ENCODE measurements around the gene AXL.
"Not testable (repeated sequence)": the region's sequence is repeated elsewhere in the genome, so short reads cannot be mapped to it uniquely, and the experiment has no call there.

AXL gene

DNA sequence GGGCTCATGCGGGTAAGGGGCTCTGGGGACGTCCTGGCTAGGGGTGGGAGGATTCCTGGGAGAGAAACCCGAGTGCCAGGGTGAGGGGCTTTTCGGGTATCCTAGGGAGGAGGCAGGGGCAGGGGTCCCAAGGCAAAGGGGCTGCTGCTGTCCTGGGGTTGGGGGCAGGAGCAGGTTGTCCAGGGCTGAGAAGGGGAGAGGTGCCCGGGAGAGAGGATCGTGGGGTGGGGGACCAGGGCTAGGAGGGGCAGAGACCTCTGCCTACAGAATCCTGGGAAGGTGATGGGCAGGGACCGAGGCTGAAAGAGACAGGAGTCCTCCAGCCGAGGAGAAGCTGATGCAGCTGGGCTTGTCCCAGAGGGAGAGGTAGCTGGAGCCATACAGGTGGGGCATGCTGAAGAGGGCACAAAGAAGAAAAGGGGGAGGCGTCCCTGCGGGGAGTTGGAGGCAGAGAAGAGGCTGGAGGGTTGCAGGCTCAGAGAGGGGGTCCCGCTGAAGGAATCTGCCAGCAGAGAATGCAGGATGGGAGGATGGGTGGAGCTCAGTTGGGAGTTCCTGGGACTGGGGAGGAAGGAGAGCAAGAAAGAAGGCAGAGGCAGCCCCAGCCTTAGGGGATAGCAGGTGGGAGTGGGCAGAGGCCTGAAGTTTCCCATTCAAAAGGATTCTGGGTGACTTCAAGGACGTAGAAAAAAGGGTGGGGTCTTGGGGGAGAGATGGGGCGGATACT, 25.4 kb upstream of the AXL start:
- Histone ChIP-seq H3K9me3 (ENCODE audit: low read length) (no peaks in the 10 kb centered on the region), H3K36me3 (ENCODE audit: insufficient read depth, low read length) (no peaks in the 10 kb centered on the region), H3K9ac (ENCODE audit: low read length) (no peak overlapping the region), H3K27ac (ENCODE audit: low read depth, low read length) (no peak overlapping the region), H3K4me3 (ENCODE audit: low read depth in 1 of 2, low read length in 2 of 2) (no peak overlapping the region), H3K27me3 (ENCODE audit: control insufficient read depth in 1 of 2, insufficient read depth in 2 of 2, low read length in 2 of 2) (peaks cover 24 to 27% of the 10 kb centered on the region in 2 donors), H3K4me1 (ENCODE audit: insufficient read depth, low read length) (no peaks in the 10 kb centered on the region)

DNA sequence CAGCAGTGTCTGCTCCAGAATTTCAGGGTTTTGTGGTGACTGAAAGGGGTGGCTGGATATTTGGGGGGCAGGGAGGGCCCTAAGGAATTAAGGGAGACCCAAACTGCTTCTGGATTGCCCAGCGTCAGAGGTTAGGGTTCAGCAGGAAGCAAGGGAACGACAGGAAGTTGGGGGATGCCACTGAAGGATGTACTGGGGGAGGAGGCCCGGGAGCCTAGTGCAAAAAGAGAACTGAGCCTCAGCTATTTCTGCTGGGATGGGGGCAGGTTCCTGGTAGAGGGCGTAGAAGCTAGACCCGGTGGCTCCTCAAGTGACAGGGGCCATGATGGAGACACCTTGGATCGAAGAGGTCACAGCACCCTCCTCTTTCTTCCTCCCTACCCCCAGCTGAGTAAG, 24.9 kb upstream of the AXL start:
- H3K9me3 ChIP-seq (ENCODE audit: low read length), result no peaks in the 10 kb centered on the region
- no peak overlapping the region for H3K9ac ChIP-seq (ENCODE audit: low read length)
- H3K27me3 ChIP-seq (ENCODE audit: control insufficient read depth in 1 of 2, insufficient read depth in 2 of 2, low read length in 2 of 2), result peaks cover 24 to 27% of the 10 kb centered on the region in 2 donors
- no peak overlapping the region for H3K27ac ChIP-seq (ENCODE audit: low read depth, low read length)
- H3K4me1 ChIP-seq (ENCODE audit: insufficient read depth, low read length), result no peaks in the 10 kb centered on the region
- no peaks in the 10 kb centered on the region for H3K36me3 ChIP-seq (ENCODE audit: insufficient read depth, low read length)
- no peak overlapping the region for H3K4me3 ChIP-seq (ENCODE audit: low read depth in 1 of 2, low read length in 2 of 2)

DNA sequence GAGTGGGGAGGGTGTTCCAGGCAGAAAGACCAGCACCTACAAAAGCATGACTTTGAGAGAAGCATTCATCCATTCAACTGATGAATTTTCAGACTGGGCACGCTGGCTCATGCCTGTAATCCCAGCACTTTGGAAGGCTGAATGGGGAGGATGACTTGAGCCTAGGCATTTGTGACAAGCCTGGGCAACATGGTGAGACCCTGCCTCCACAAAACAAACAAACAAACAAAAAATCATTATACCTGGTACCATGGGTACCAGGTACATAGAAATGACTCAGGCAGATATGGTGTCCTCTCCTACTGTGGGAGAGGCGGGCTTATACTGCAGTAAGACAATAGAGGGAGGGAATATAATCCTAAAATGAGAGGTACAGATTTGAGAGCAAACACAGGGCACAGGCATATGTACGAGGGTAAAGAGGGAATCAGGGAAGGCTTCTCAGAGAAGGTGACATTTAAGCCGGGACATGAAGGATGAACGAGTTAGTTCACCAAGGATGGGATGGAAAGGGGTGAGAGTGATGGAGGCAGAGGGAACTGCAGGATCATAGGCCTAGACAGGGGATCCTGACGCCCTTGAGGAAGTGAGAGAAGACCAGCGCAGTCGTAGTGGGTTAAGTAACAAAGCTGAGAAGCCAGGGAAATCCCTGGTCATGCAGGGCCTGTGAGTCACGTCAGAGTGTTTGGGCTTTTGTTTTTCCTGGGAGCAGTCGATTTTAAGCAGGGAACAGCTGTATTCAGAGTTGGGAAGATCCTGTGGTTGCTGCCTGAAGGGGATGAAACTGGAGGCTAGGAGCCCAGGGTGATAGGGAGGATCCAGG, 23.1 kb upstream of the AXL start:
- H3K36me3 ChIP-seq (ENCODE audit: insufficient read depth, low read length), result no peaks in the 10 kb centered on the region
- H3K27ac ChIP-seq (ENCODE audit: low read depth, low read length), result no peak overlapping the region
- H3K4me3 ChIP-seq (ENCODE audit: low read depth in 1 of 2, low read length in 2 of 2), result no peak overlapping the region

GRCh38 chr19:41198559-41198958, 20.5 kb upstream of the AXL start:
- H3K9ac ChIP-seq (ENCODE audit: low read length), result no peak overlapping the region
- H3K27me3 ChIP-seq (ENCODE audit: control insufficient read depth in 1 of 2, insufficient read depth in 2 of 2, low read length in 2 of 2), result peaks cover 3 to 4% of the 10 kb centered on the region in 2 donors
- no peak overlapping the region for H3K4me3 ChIP-seq (ENCODE audit: low read depth in 1 of 2, low read length in 2 of 2)
- H3K4me1 ChIP-seq (ENCODE audit: insufficient read depth, low read length), result no peaks in the 10 kb centered on the region
- H3K27ac ChIP-seq (ENCODE audit: low read depth, low read length), result no peak overlapping the region
- no peaks in the 10 kb centered on the region for H3K9me3 ChIP-seq (ENCODE audit: low read length)
- no peaks in the 10 kb centered on the region for H3K36me3 ChIP-seq (ENCODE audit: insufficient read depth, low read length)

More for the DNA sequence above, 23.1 kb upstream of the AXL start:
- Histone ChIP-seq H3K9ac (ENCODE audit: low read length) (no peak overlapping the region), H3K4me1 (ENCODE audit: insufficient read depth, low read length) (no peaks in the 10 kb centered on the region), H3K9me3 (ENCODE audit: low read length) (no peaks in the 10 kb centered on the region), H3K27me3 (ENCODE audit: control insufficient read depth in 1 of 2, insufficient read depth in 2 of 2, low read length in 2 of 2) (peaks cover 15 to 24% of the 10 kb centered on the region in 2 donors)

GRCh38 chr19:41203371-41203770, 15.7 kb upstream of the AXL start:
- Histone ChIP-seq H3K36me3 (ENCODE audit: insufficient read depth, low read length) (no peaks in the 10 kb centered on the region), H3K4me3 (ENCODE audit: low read depth in 1 of 2, low read length in 2 of 2) (no peak overlapping the region), H3K27ac (ENCODE audit: low read depth, low read length) (no peak overlapping the region), H3K9me3 (ENCODE audit: low read length) (no peaks in the 10 kb centered on the region), H3K27me3 (ENCODE audit: control insufficient read depth in 1 of 2, insufficient read depth in 2 of 2, low read length in 2 of 2) (no peaks in the 10 kb centered on the region), H3K9ac (ENCODE audit: low read length) (no peak overlapping the region), H3K4me1 (ENCODE audit: insufficient read depth, low read length) (no peaks in the 10 kb centered on the region)

DNA sequence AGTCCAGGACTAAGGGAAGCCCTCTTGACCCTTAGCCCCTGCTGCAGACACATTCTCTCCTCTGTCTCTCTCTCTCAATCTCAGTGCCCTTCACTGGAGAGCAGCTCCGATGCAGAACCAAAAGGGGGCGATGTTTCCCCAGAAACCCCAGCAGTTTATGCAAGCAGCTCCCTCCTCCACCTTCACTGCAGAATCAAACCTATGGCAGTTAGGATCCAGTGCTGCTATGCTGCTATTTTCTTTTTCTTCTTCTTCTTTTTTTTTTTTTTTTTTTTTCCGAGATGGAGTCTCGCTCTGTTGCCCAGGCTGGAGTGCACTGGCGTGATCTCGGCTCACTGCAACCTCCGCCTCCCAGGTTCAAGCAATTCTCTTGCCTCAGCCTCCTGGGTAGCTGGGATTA, 14.7 kb upstream of the AXL start:
- not testable (repeated sequence) for H3K36me3 ChIP-seq (ENCODE audit: insufficient read depth, low read length); H3K9me3 ChIP-seq (ENCODE audit: low read length); H3K27ac ChIP-seq (ENCODE audit: low read depth, low read length); H3K9ac ChIP-seq (ENCODE audit: low read length); H3K27me3 ChIP-seq (ENCODE audit: control insufficient read depth in 1 of 2, insufficient read depth in 2 of 2, low read length in 2 of 2); H3K4me1 ChIP-seq (ENCODE audit: insufficient read depth, low read length); H3K4me3 ChIP-seq (ENCODE audit: low read depth in 1 of 2, low read length in 2 of 2)

DNA sequence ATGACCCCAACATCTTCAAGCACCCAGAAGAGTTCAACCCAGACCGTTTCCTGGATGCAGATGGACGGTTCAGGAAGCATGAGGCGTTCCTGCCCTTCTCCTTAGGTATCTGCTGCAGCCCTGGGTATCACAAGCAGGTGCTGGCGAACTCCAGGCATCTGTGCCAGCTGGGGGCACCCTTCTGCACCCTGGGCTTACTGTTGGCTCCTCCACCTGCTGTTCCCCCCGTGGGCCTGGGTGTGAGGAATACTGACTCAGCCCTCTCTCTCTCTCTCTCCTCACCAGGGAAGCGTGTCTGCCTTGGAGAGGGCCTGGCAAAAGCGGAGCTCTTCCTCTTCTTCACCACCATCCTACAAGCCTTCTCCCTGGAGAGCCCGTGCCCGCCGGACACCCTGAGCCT, 13.0 kb upstream of the AXL start:
- Histone ChIP-seq H3K27me3 (ENCODE audit: control insufficient read depth in 1 of 2, insufficient read depth in 2 of 2, low read length in 2 of 2) (no peaks in the 10 kb centered on the region), H3K36me3 (ENCODE audit: insufficient read depth, low read length) (no peaks in the 10 kb centered on the region), H3K4me1 (ENCODE audit: insufficient read depth, low read length) (no peaks in the 10 kb centered on the region), H3K9me3 (ENCODE audit: low read length) (no peaks in the 10 kb centered on the region), H3K27ac (ENCODE audit: low read depth, low read length) (no peak overlapping the region), H3K4me3 (ENCODE audit: low read depth in 1 of 2, low read length in 2 of 2) (no peak overlapping the region), H3K9ac (ENCODE audit: low read length) (no peak overlapping the region)

DNA sequence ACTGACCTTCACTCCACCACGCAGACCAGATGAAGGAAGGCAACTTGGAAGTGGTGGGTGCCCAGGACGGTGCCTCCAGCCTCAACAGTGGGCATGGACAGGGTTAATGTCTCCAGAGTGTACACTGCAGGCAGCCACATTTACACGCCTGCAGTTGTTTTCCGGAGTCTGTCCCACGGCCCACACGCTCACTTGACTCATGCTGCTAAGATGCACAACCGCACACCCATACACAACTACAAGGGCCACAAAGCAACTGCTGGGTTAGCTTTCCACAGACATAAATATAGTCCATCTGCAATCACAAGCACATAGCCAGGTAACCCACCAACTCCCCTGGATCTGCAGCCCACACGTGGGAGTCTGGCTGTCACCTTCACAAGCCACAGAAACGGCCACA, 12.6 kb upstream of the AXL start:
- Histone ChIP-seq H3K27me3 (ENCODE audit: control insufficient read depth in 1 of 2, insufficient read depth in 2 of 2, low read length in 2 of 2) (no peaks in the 10 kb centered on the region), H3K4me3 (ENCODE audit: low read depth in 1 of 2, low read length in 2 of 2) (no peak overlapping the region), H3K9ac (ENCODE audit: low read length) (no peak overlapping the region), H3K4me1 (ENCODE audit: insufficient read depth, low read length) (no peaks in the 10 kb centered on the region), H3K36me3 (ENCODE audit: insufficient read depth, low read length) (no peaks in the 10 kb centered on the region), H3K27ac (ENCODE audit: low read depth, low read length) (no peak overlapping the region), H3K9me3 (ENCODE audit: low read length) (no peaks in the 10 kb centered on the region)

- no peaks in the 10 kb centered on the region for H3K9me3 ChIP-seq (ENCODE audit: low read length)
- H3K27ac ChIP-seq (ENCODE audit: low read depth, low read length), result no peak overlapping the region
- no peaks in the 10 kb centered on the region for H3K27me3 ChIP-seq (ENCODE audit: control insufficient read depth in 1 of 2, insufficient read depth in 2 of 2, low read length in 2 of 2)
- no peak overlapping the region for H3K9ac ChIP-seq (ENCODE audit: low read length)
- H3K4me1 ChIP-seq (ENCODE audit: insufficient read depth, low read length), result no peaks in the 10 kb centered on the region
- no peak overlapping the region for H3K4me3 ChIP-seq (ENCODE audit: low read depth in 1 of 2, low read length in 2 of 2)
- no peaks in the 10 kb centered on the region for H3K36me3 ChIP-seq (ENCODE audit: insufficient read depth, low read length)
These were observed 11.9 kb upstream of the AXL start for GRCh38 chr19:41206926-41207750.

DNA sequence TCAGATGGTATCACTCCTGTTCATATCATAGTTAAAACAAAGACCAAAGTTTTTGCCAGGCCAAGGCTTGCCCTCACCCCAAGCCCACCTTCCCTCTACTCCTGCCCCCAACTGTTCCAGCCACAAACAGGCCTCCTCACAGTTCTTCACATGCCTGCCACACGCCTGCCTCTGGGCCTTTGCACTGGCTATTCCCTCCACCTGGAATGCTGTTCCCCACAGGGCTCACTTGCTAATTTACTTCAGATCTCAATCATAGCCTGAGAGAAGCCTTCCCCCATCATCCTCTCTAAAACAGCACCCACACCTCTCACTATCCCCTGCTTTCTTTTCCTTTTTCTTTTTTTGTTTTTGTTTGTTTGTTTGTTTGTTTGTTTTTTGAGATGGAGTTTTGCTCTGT, 4.9 kb upstream of the AXL start:
- no peak overlapping the region for H3K4me3 ChIP-seq (ENCODE audit: low read depth in 1 of 2, low read length in 2 of 2)
- H3K9me3 ChIP-seq (ENCODE audit: low read length), result no peaks in the 10 kb centered on the region
- no peaks in the 10 kb centered on the region for H3K36me3 ChIP-seq (ENCODE audit: insufficient read depth, low read length)
- H3K27me3 ChIP-seq (ENCODE audit: control insufficient read depth in 1 of 2, insufficient read depth in 2 of 2, low read length in 2 of 2), result no peaks in the 10 kb centered on the region
- no peak overlapping the region for H3K27ac ChIP-seq (ENCODE audit: low read depth, low read length)
- no peak overlapping the region for H3K9ac ChIP-seq (ENCODE audit: low read length)
- H3K4me1 ChIP-seq (ENCODE audit: insufficient read depth, low read length), result peaks cover 11% of the 10 kb centered on the region

DNA sequence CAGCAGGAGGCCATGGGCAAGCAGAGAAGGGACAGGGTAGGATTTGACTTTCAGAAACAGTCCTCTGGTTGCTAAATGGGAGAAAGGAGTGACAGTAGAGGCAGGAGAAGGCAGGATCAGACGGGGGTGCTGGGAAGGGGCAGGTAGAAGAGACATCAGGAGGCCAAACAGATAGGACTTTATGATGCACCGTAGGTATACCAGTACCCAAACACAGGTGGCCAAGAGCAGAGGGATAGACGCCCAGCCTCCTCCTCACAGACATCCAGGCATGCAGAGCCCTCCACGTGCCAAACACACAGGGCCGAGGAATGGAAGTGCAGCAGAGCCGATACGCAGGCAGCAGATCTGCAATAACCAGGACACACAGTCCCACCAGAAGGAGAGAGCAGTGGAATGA, 1.3 kb upstream of the AXL start:
- H3K27me3 ChIP-seq (ENCODE audit: control insufficient read depth in 1 of 2, insufficient read depth in 2 of 2, low read length in 2 of 2), result no peaks in the 10 kb centered on the region
- H3K9ac ChIP-seq (ENCODE audit: low read length), result no peak overlapping the region
- peak overlapping the region; percentile 26 for H3K27ac ChIP-seq (ENCODE audit: low read depth, low read length)
- H3K36me3 ChIP-seq (ENCODE audit: insufficient read depth, low read length), result peaks cover 14% of the 10 kb centered on the region
- H3K9me3 ChIP-seq (ENCODE audit: low read length), result no peaks in the 10 kb centered on the region
- no peak overlapping the region for H3K4me3 ChIP-seq (ENCODE audit: low read depth in 1 of 2, low read length in 2 of 2)
- peaks cover 31% of the 10 kb centered on the region for H3K4me1 ChIP-seq (ENCODE audit: insufficient read depth, low read length)
